PFSK-1 (cell line): ENCODE data around the gene ADAMTS9.

Experiments used
- FOXP2 ChIP-seq: optimal IDR thresholded peaks from 2 replicates; pipeline ENCODE3; 2011; ENCODE audit warnings: borderline replicate concordance, control low read depth, inconsistent platforms; ENCODE audit not compliant: insufficient read depth; ENCODE audit errors: extremely low read length, extremely low read depth
- POLR2AphosphoS5 ChIP-seq: IDR thresholded peaks from 2 replicates; pipeline ENCODE4 v1.6.1; 2012; ENCODE audit warnings: low read depth, mild to moderate bottlenecking, control low read depth, low read length, moderate library complexity
- SIN3A ChIP-seq: IDR thresholded peaks from 2 replicates; pipeline ENCODE4 v1.6.1; 2012; ENCODE audit warnings: mild to moderate bottlenecking, low read length, moderate library complexity, borderline replicate concordance; ENCODE audit not compliant: insufficient read depth
- TAF1 ChIP-seq: IDR thresholded peaks from 2 replicates; pipeline ENCODE4 v1.6.1; 2012; ENCODE audit warnings: low read length, control low read depth, borderline replicate concordance; ENCODE audit not compliant: insufficient read depth
- TF ChIP-seq, protein P1 (sequence below), 2 experiments: IDR thresholded peaks; 2 replicates each; pipeline versions ENCODE4 v1.6.1 to v1.8.0; 2011 to 2012; ENCODE audit warnings: low read depth in 2 of 2, low read length in 2 of 2, control low read depth in 1 of 2, inconsistent platforms in 1 of 2, mild to moderate bottlenecking in 1 of 2, moderate library complexity in 1 of 2; ENCODE audit not compliant: insufficient read depth in 1 of 2

The ADAMTS9 gene

DNA sequence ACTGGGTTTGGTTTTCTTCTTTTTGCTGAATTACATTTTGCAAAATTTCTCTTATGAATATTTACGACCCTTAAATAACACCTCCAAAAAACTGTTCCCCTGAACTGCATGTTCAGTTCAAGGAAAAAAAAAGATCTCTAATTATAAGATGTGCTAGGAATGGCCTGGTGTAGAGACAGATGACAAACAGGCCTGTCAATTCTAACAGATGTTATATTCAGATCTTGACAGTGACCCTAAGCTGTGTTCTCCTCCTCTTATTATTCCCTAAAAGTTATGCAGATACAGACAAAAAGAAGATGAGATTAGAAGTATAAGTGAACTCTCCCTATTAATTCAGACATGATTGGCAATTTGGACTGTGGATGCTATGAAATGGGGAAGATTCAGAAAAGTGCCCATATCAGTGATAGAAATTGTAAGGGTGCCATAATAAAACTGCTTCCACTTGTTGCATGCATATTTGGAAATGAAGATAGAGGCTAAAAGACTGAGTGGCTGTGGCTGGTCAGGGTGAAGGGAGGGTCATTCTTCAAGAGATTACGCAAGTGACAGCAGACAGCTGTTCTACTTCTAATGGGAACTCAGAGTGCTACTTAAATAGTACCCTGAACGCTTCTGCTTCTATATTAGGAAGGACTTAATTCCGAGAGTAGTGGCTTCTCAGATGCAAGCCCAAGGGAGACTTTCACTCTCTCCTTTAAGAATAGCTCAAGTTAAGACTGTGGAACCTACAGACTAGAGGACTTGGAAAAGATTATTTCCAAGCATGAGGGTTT lies 75.5 kb downstream of the ADAMTS9 start:
- no peak for TF ChIP-seq POLR2AphosphoS5
- TF ChIP-seq FOXP2: no peak
- TF ChIP-seq, protein P1, sequence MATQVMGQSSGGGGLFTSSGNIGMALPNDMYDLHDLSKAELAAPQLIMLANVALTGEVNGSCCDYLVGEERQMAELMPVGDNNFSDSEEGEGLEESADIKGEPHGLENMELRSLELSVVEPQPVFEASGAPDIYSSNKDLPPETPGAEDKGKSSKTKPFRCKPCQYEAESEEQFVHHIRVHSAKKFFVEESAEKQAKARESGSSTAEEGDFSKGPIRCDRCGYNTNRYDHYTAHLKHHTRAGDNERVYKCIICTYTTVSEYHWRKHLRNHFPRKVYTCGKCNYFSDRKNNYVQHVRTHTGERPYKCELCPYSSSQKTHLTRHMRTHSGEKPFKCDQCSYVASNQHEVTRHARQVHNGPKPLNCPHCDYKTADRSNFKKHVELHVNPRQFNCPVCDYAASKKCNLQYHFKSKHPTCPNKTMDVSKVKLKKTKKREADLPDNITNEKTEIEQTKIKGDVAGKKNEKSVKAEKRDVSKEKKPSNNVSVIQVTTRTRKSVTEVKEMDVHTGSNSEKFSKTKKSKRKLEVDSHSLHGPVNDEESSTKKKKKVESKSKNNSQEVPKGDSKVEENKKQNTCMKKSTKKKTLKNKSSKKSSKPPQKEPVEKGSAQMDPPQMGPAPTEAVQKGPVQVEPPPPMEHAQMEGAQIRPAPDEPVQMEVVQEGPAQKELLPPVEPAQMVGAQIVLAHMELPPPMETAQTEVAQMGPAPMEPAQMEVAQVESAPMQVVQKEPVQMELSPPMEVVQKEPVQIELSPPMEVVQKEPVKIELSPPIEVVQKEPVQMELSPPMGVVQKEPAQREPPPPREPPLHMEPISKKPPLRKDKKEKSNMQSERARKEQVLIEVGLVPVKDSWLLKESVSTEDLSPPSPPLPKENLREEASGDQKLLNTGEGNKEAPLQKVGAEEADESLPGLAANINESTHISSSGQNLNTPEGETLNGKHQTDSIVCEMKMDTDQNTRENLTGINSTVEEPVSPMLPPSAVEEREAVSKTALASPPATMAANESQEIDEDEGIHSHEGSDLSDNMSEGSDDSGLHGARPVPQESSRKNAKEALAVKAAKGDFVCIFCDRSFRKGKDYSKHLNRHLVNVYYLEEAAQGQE (IDR thresholded peaks at IDR 0.05; ENCODE audit: insufficient read depth in 1 of 2, low read depth in 2 of 2, low read length in 2 of 2): no peak
- TF ChIP-seq SIN3A: no peak
- no peak for TF ChIP-seq TAF1

DNA sequence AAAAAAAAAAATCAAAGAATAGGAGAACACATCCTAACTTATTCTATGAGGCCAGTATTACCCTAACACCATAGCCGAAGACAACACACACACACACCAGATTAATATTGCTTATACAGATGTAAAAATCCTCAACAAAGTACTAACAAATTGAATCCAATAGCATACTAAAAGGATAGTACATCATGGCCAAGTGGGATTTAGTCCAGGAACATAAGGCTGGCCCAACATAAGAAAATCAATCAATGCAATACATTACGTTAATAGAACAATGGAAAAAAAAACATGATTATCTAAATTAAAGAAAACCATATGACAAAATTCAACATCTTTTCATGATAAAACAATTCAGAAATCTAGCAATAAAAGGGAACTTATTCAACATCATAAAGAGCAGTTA lies 79.1 kb downstream of the ADAMTS9 start:
- TF ChIP-seq SIN3A (no peak), POLR2AphosphoS5 (no peak), TAF1 (no peak), FOXP2 (no peak)
- TF ChIP-seq, protein P1 (IDR thresholded peaks at IDR 0.05; ENCODE audit: insufficient read depth in 1 of 2, low read depth in 2 of 2, low read length in 2 of 2): no peak

DNA sequence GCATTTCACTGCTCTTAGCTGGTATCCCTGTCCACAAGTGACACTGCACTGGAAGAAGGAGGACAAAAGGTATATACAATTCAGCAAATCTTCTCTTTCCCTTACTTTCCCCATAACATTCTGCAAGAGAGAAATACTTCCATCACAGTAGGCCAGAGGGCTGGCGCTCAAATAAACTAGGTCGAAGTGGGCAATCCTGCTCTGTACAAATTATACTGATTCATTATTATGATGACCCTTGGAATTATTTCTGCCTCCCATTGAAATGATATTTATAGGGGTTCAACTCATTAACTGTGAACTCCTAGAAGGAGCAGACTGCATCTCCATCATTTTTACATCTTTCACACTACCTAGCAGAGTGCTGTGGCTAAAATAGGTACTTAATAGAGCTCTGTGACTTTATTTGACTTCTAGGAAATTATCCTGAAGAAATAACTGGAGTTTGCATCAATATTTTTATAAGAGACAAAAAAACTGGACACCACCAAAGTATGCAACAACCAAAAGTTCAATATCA lies 80.7 kb downstream of the ADAMTS9 start:
- TF ChIP-seq SIN3A: no peak
- TF ChIP-seq TAF1: no peak
- TF ChIP-seq FOXP2: no peak
- TF ChIP-seq, protein P1 (IDR thresholded peaks at IDR 0.05; ENCODE audit: insufficient read depth in 1 of 2, low read depth in 2 of 2, low read length in 2 of 2): no peak
- no peak for TF ChIP-seq POLR2AphosphoS5

DNA sequence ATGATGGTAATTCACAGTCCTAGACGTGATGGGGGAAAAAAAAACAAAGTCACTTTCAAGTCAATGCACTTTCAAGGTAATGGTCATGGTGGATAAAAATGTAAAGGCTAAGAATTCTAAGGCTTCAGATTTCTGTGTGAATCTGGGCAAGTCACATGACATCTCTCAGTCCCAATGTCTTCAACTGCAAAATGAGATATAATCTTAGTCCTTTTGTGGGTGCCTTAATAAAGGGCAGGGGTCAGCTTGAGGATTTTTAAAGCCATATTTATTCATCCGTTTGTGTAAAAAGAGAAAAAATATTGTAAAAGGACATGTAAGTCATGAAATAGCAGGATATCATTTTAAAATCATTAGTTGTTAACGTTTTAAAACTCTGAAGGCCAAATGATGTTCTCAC lies 83.5 kb downstream of the ADAMTS9 start:
- TF ChIP-seq, protein P1 (IDR thresholded peaks at IDR 0.05; ENCODE audit: insufficient read depth in 1 of 2, low read depth in 2 of 2, low read length in 2 of 2): no peak
- TF ChIP-seq TAF1 (no peak), FOXP2 (no peak), POLR2AphosphoS5 (no peak), SIN3A (no peak)
